GM19239 (cell line): ENCODE data around the gene EGR2.
"Not testable (repeated sequence)": the region's sequence is repeated elsewhere in the genome, so short reads cannot be mapped to it uniquely, and the experiment has no call there.

Experiments used
- DNase-seq: peaks from one replicate; pipeline ENCODE4 v3.0.0; 2011; ENCODE audit warnings: low spot score; ENCODE audit not compliant: insufficient read length
- FAIRE-seq: peaks from 2 replicates; lab custom pipeline; 2011; peaks lifted over from hg19 to GRCh38; lab: Jason Lieb, UNC

EGR2 gene

GRCh38 chr10:62801871-62802270 is 14.3 kb downstream of the EGR2 start:
- no peak for FAIRE-seq
- no peak for DNase-seq

DNA sequence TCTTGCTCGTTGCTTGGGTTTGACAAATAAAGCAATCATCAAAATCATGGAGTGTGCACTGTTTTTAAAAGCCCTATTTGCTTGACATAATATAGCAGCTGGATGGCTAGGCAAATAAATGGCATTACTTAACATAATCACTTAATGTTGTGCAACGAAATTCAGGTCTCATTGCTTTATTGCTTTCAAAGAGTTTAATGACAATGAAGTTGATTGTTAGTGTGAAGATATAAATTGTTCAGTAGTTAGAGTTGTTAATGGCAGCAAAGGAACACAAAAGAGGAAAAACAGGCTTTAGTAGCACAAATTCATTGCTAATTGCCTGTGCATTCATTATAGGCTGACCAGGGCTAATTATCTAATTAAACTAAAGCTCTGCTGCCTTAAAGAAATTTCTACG is 19.3 kb downstream of the EGR2 start:
- DNase-seq (no peak), FAIRE-seq (peak; percentile 23)

DNA sequence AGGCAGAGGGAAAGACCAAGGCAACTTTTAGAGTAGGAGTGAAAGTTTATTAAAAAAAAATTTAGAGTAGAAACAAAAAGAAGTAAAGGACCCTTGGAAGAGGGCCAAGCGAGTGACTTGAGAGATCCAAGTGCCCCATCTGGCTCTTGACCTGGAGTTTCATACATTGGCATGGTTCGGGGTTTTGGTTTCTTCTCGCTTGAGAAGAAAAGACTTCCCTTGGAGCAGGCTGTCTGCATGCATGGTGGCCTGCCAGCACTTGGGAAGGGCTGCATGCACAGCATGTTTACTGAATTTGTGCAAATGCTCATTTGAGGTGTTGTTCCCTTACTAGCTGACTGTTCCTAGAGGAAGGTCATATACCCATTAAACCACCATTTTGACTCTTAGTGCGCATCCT is 20.4 kb downstream of the EGR2 start:
- FAIRE-seq (no peak), DNase-seq (no peak)

DNA sequence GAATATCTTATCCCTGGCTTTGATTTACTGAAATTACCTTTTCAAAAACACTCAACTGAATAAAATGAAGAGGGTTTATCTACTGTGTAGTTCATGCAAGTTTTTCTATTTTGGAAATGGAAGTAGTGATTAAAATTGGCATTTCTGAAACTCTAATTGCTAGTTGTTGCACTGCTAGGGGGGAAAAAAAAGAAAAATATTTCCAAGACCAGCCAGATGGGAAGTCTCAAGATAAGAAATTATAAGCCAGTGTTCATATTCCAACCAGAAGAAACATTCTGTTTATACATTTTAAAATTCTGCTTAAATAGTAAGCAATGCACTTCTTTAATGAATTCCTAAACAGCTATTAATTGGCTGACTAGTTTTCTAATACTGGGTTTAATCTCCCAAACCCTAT is 21.1 kb downstream of the EGR2 start:
- no peak for FAIRE-seq

DNA sequence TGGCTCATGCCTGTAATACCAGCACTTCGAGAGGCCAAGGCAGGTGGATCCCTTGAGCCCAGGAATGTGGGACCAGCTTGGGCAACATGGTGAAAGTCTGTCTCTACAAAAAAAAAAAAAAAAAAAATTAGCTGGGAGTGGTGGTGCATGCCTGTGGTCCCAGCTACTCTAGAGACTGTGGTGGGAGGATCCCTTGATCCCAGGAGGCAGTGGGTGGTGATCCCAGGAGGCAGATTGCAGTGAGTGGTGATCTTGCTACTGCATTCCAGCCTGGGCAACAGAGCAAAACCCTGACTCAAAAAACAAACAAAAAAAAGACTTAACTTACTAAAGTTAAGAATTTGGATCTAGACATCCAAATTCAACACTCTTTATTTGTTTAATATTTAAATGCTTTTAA is 21.9 kb downstream of the EGR2 start:
- DNase-seq (no peak), FAIRE-seq (no peak)

More for the DNA sequence above, 21.1 kb downstream of the EGR2 start:
- DNase-seq, result no peak

DNA sequence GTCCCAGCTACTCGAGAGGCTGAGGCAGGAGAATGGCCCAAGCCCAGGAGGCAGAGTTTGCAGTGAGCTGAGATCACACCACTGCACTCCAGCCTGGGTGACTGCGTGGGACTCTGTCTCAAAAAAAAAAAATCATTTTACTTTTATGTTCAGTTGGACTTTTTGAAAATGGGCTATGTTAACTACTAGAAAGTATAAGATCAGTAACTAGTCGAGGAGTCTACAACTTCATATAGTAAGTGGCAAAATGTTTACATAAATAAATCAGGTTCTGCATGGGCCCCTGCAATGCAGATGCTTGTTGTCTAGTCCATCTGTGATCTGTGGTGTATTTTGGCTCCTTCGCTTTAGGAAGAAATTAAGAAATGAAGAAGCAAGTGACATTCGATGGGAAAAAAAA is 23.9 kb downstream of the EGR2 start:
- FAIRE-seq, result no peak
- DNase-seq, result no peak

GRCh38 chr10:62790571-62790970 is 25.6 kb downstream of the EGR2 start:
- FAIRE-seq (no peak), DNase-seq (no peak)

- no peak for FAIRE-seq
- DNase-seq, result no peak
Measured at GRCh38 chr10:62790019-62790555, 26.1 kb downstream of the EGR2 start.

DNA sequence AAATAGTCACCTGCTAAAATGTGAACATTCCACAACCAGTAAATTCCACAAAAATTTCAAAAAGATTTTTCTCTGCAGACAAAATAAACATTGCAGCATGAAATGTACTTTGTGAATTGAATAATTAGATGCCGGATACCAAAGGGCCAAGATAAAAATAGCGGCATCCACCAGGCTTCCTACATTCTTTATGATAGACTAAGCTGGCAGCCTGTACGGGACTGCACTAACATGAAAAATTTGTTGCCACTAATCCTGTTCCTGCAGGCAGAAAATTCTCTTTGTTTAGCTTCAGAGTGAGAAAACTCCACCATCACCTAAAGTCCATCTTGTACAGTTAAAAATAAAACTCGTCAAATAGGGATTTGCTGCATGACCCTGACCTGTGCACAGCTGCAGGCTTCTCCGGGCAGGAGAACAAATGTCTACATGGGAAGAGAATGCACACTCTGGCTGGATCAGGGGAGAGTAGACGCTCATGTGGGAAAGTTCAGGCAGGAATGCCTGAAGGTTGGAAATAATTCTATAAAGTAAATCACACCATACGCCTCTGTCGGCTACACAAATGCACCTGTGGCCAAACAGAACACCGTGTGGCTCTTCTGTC is 27.2 kb downstream of the EGR2 start:
- DNase-seq (no peak), FAIRE-seq (no peak)

DNA sequence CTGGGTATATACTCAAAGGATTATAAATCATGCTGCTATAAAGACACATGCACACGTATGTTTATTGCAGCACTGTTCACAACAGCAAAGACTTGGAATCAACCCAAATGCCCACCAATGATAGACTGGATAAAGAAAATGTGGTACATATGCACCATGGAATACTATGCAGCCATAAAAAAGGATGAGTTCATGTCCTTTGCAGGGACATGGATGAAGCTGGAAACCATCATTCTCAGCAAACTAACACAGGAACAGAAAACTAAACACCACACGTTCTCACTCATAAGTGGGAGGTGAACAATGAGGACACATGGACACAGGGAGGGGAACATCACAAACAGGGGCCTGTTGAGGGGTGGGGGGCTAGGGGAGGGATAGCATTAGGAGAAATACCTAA is 27.9 kb downstream of the EGR2 start:
- FAIRE-seq, DNase-seq: not testable (repeated sequence)

DNA sequence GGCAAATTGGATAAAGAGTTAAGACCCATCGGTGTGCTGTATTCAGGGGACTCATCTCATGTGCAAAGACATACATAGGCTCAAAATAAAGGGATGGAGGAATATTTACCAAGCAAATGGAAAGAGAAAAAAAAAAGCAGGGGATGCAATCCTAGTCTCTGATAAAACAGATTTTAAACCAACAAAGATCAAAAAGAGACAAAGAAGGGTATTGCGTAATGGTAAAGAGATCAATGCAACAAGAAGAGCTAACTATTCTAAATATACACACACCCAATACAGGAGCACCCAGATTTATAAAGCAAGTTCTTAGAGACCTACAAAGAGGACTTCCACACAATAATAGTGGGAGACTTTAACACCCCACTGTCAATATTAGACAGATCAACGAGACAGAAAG is 31.6 kb downstream of the EGR2 start:
- not testable (repeated sequence) for FAIRE-seq, DNase-seq

DNA sequence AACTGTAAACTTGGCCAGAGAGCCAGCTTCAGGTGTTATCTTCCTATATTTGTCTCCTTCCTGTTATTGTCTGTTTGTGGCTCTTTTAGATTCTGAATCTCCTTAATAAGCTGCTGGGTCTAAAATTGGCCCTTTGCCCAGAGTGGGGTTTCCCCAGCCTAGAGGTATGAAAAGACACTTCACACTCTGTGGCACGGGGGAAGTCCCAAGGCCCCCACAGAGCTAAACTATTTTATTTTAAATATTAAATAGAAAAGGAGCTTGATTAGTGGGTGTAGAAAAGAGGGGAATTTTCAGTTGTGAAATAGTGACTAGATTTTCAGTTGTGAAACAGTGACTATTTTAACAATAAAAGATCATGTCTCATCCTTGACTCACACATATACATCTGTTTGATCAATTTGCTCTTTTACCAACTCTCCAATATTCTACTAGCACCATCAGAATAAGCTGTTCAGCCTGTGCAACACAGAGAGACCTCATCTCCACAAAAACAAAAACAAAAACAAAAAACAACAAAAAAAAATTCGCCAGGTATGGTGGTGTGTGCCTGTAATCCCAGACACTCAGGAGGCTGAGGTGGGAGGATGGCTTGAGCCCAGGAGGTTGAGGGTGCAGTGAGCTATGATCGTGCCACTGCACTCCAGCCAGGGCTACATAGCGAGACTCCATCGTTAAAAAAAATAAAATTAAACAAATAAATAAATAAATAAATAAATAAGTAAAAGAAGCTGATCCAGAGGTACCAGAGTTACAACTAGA is 36.5 kb downstream of the EGR2 start:
- peak; percentile 28 for DNase-seq
- peak; percentile 99 for FAIRE-seq

DNA sequence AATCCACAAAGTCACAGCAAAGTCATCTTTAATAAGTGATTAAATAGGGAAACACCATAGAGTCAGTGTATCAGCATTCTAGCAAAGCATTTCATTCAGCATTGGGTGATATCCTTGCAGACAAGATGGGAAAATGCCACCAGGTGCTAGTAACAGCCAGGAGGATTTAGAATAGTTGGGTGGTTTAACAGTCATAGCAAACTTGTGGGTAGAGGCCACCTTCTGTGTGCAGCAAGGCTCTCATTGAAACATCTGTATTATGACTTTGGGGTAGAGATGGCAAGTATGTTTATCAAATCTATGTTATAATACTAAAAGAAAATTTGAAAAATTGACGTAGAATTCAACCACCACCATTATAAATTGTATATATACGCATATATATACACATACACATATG is 38.0 kb downstream of the EGR2 start:
- FAIRE-seq (peak; percentile 71), DNase-seq (no peak)

DNA sequence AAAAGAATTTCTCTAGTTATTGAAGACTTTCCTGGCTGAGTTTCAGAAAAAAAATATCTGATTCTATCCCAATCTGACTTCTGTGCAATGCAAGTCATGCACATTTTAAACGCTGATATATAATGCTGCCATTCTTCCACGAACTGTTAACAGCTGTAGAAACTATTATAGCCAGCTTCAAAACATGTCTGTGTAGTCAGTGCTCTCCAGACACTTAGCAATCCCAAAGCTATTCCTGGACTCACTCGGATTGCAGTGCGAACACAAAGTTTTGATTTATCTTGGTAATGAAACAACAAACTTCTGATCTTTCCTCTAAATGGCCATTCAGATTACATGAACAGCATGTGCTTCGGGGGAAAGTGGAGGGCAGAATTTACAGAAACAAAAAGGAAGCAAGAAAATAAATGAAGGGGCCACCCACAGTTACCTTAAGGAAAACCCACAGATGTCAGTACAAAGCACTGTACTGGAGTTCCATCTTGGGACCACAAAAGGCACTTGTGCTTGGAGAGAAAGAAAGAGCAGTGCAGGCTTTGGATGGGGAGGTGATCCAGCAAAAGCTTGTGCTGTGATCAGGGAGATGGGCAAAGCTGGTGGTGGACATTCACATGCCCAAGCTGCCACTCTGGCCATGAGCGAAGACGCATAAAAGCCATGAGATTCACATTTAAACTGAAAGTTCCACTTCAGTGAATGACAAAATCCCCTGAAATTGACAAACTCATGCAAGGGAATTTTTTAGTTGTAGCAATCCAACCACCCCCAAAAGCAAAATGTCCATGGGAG is 43.8 kb downstream of the EGR2 start:
- DNase-seq, result no peak
- FAIRE-seq, result peak; percentile 81

DNA sequence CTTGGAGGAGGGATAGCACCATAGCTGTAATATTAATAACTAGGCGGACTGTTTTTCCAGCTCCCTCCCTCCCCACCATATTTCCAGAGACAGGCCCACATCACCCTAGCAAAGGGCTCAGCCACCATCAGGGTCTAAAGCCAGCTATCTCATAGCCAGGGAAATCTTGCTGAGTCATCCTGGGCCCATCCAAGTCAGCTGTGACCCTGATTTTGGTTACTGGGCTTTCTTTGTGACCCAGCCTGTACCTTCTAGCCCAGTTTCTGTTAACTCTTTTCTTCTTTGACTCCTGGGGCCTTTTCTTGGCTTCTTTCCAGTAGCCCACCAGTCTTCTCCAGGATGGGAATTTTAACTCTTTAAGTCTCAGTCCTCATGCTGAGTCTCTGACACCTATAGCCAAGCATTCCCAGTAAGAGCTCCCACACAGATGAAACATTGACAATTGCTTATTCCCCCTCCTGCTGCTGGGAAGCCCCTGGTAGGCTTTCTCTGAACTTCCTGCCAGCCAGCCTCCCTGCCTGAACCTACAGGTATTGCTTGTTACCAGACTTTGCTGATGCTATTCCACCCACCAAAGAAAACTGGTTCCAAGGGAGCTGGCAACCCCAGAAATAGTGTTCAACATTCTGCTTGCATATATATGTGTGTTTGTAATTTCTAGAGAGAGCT is 46.5 kb downstream of the EGR2 start:
- FAIRE-seq, result no peak

GRCh38 chr10:62766386-62766785 is 49.8 kb downstream of the EGR2 start:
- no peak for FAIRE-seq

More for the DNA sequence above, 46.5 kb downstream of the EGR2 start:
- no peak for DNase-seq

GRCh38 chr10:62765726-62766125 is 50.4 kb downstream of the EGR2 start:
- no peak for DNase-seq
- FAIRE-seq, result no peak

More at GRCh38 chr10:62766386-62766785, 49.8 kb downstream of the EGR2 start:
- DNase-seq, result no peak

DNA sequence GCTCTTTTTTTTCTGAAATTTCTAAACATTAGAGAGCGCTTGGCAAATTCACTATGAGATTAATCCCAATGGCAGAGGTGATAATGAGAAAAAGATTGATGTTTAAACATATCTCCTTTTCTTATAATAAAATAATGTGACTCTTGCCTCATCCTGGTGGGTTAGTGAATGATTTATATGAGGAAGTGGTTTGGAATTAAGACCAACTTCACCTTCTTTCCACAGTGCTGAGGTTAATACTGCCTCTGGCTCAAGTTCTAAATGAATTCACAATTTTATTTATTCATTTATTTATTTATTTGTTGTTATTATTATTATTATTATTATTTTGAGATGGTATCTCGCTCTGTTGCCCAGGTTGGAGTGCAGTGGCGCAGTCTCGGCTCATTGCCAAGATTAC is 52.2 kb downstream of the EGR2 start:
- DNase-seq (no peak), FAIRE-seq (no peak)

- FAIRE-seq (no peak), DNase-seq (no peak)
Measured at GRCh38 chr10:62763155-62763554, 53.0 kb downstream of the EGR2 start.
